ENCODE results near the gene PPM1E.

The PPM1E gene

DNA sequence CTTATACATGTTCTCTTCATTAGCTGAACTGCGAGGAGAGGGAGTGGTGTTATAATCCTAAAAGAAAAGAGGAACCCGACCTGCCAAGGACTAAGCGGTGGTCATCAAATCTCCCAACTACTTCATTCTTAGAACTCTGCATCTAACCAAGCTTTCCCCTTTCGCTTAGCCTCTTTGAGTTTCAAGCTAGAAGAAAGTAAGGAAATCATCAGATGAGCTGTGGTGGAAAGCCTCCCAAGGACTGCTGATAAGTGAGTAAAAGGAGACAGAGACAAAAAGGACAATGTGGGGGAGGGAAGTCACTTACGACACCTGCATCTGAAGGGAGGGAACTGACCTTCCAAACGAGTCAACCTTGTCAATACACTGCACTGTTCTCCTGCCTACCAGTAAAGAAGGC, 229.7 kb downstream of the PPM1E start:
- DNase-seq, result no peak
- no peaks in the 10 kb centered on the region for H3K27me3 ChIP-seq (ENCODE audit: insufficient read depth, low read depth, severe bottlenecking)
- TF ChIP-seq CTCF (IDR thresholded peaks at IDR 0.05; ENCODE audit: low read depth, low read length), result no peak
- no peak overlapping the region for H3K4me3 ChIP-seq (ENCODE audit: low read depth, low read length)
- H3K36me3 ChIP-seq, result peaks cover 19% of the 10 kb centered on the region
- H3K9me3 ChIP-seq (ENCODE audit: severe bottlenecking), result no peaks in the 10 kb centered on the region
- no peak overlapping the region for H3K27ac ChIP-seq

GRCh38 chr17:58985971-58986370, 230.3 kb downstream of the PPM1E start:
- DNase-seq, result no peak
- no peak overlapping the region for H3K4me3 ChIP-seq (ENCODE audit: low read depth, low read length)
- H3K27me3 ChIP-seq (ENCODE audit: insufficient read depth, low read depth, severe bottlenecking), result no peaks in the 10 kb centered on the region
- H3K36me3 ChIP-seq, result peaks cover 13% of the 10 kb centered on the region
- no peak for TF ChIP-seq CTCF (IDR thresholded peaks at IDR 0.05; ENCODE audit: low read depth, low read length)
- no peaks in the 10 kb centered on the region for H3K9me3 ChIP-seq (ENCODE audit: severe bottlenecking)
- H3K27ac ChIP-seq, result no peak overlapping the region

GRCh38 chr17:58989629-58990028, 234.0 kb downstream of the PPM1E start:
- no peaks in the 10 kb centered on the region for H3K27me3 ChIP-seq (ENCODE audit: insufficient read depth, low read depth, severe bottlenecking)
- no peak for DNase-seq
- H3K27ac ChIP-seq, result no peak overlapping the region
- H3K36me3 ChIP-seq, result peaks cover 8% of the 10 kb centered on the region
- no peaks in the 10 kb centered on the region for H3K9me3 ChIP-seq (ENCODE audit: severe bottlenecking)
- no peak overlapping the region for H3K4me3 ChIP-seq (ENCODE audit: low read depth, low read length)
- no peak for TF ChIP-seq CTCF (IDR thresholded peaks at IDR 0.05; ENCODE audit: low read depth, low read length)

GRCh38 chr17:58991718-58992331, 236.2 kb downstream of the PPM1E start:
- H3K27me3 ChIP-seq (ENCODE audit: insufficient read depth, low read depth, severe bottlenecking), result no peaks in the 10 kb centered on the region
- no peak overlapping the region for H3K27ac ChIP-seq
- no peaks in the 10 kb centered on the region; the same call in none of the 2 replicates for H3K36me3 ChIP-seq
- DNase-seq, result no peak
- H3K9me3 ChIP-seq (ENCODE audit: severe bottlenecking), result no peaks in the 10 kb centered on the region
- TF ChIP-seq CTCF (IDR thresholded peaks at IDR 0.05; ENCODE audit: low read depth, low read length), result no peak
- no peak overlapping the region for H3K4me3 ChIP-seq (ENCODE audit: low read depth, low read length)

DNA sequence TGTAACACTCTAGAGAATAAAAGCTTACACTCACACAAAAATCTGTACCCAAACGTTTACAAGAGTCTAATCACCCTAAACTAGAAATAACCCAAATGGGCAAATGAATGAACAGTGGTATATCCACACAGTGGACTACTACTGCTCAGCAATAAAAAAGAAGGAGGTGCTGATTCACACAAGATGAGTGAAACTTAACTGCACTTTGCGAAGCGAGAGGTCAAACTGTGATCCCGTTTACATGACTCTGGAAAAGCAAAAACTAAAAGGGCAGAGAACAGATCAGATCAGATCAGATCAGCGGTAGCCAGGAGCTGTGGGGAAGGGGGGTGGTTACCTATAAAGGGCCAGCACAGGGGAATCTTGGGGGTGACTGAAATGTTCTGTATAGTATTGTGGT, 237.7 kb downstream of the PPM1E start:
- H3K9me3 ChIP-seq (ENCODE audit: severe bottlenecking), result no peaks in the 10 kb centered on the region
- peaks cover 2% of the 10 kb centered on the region; the same call in 1 of the 2 replicates for H3K36me3 ChIP-seq
- H3K27ac ChIP-seq, result no peak overlapping the region
- H3K27me3 ChIP-seq (ENCODE audit: insufficient read depth, low read depth, severe bottlenecking), result no peaks in the 10 kb centered on the region
- no peak overlapping the region for H3K4me3 ChIP-seq (ENCODE audit: low read depth, low read length)
- no peak for DNase-seq
- no peak for TF ChIP-seq CTCF (IDR thresholded peaks at IDR 0.05; ENCODE audit: low read depth, low read length)
